CD4-positive, alpha-beta memory T cell (primary cell): Measurements from ENCODE around the gene LINGO3. TPM values are rescaled to one million over a fixed set of nuclear protein-coding genes. Genes with fewer than 3 reads are reported as not detected.

Source experiments
- CTCF ChIA-PET: fragments of 350-600 bp; sonication (Branson Sonifier 250); formaldehyde crosslinking; loops from one replicate; lab custom pipeline; 2021; ENCODE audit warnings: inconsistent platforms; ENCODE audit not compliant: partially characterized antibody; lab: Charles Lee
- POLR2A ChIA-PET: fragments of 350-600 bp; sonication (Branson Sonifier 250); formaldehyde crosslinking; loops from one replicate; lab custom pipeline; 2021; ENCODE audit not compliant: partially characterized antibody; lab: Charles Lee
- DNase-seq, 5 donors: peaks; one replicate each; pipeline versions ENCODE4 v3.0.0 to v3.0.0-alpha.2; 2020 to 2022; ENCODE audit warnings: mixed read lengths in 1 of 5
- H3K27ac ChIP-seq: one replicate; pipeline ENCODE4 v1.7.0; 2013; ENCODE audit warnings: low read depth, low read length
- H3K27me3 ChIP-seq: 2 replicates; pipeline ENCODE4 v1.7.0; 2013; ENCODE audit warnings: mild to moderate bottlenecking, low read length, moderate library complexity; ENCODE audit not compliant: insufficient read depth
- H3K36me3 ChIP-seq: 2 replicates; pipeline ENCODE4 v1.7.0; 2013; ENCODE audit warnings: mild to moderate bottlenecking, low read length, moderate library complexity; ENCODE audit not compliant: insufficient read depth
- H3K4me1 ChIP-seq: 2 replicates; pipeline ENCODE4 v1.7.0; 2013; ENCODE audit warnings: mild to moderate bottlenecking, low read length, moderate library complexity; ENCODE audit not compliant: insufficient read depth
- H3K4me3 ChIP-seq, 2 donors: one replicate each; pipeline ENCODE4 v1.7.0; 2013; ENCODE audit warnings: low read length in 2 of 2, mild to moderate bottlenecking in 1 of 2
- H3K9me3 ChIP-seq, 2 donors: one replicate each; pipeline ENCODE4 v1.7.0; 2013; ENCODE audit warnings: low read length in 2 of 2, control low read depth in 1 of 2; ENCODE audit not compliant: control insufficient read depth in 1 of 2
- H3K27ac Mint-ChIP-seq, 7 donors: one replicate each; pipeline ENCODE4 v1.8.0; 2020 to 2021; ENCODE audit warnings: mixed read lengths in 7 of 7, mild to moderate bottlenecking in 6 of 7, inconsistent platforms in 3 of 7, moderate library complexity in 3 of 7
- H3K27me3 Mint-ChIP-seq, 2 donors: one replicate each; pipeline ENCODE4 v1.8.0; 2020 to 2021; ENCODE audit warnings: mixed read lengths in 2 of 2
- H3K36me3 Mint-ChIP-seq, 2 donors: one replicate each; pipeline ENCODE4 v1.8.0; 2020 to 2021; ENCODE audit warnings: mixed read lengths in 2 of 2, inconsistent platforms in 1 of 2, mild to moderate bottlenecking in 1 of 2
- H3K4me1 Mint-ChIP-seq, 4 donors: one replicate each; pipeline ENCODE4 v1.8.0; 2020 to 2021; ENCODE audit warnings: mixed read lengths in 4 of 4, mild to moderate bottlenecking in 1 of 4
- H3K4me3 Mint-ChIP-seq, 8 donors: one replicate each; pipeline ENCODE4 v1.8.0; 2020 to 2021; ENCODE audit warnings: mixed read lengths in 8 of 8, mild to moderate bottlenecking in 7 of 8, moderate library complexity in 6 of 8, inconsistent platforms in 3 of 8
- H3K9me3 Mint-ChIP-seq, 8 donors: one replicate each; pipeline ENCODE4 v1.8.0; 2020 to 2021; ENCODE audit warnings: mixed read lengths in 8 of 8, mild to moderate bottlenecking in 5 of 8, inconsistent platforms in 3 of 8, moderate library complexity in 1 of 8
- intact Hi-C: fragments of 100-400 bp; cut with micrococcal nuclease; formaldehyde crosslinking; loops from one replicate; pipeline ENCODE4 v1.15.1; 2023
- polyA plus RNA-seq, 2 donors: library from polyadenylated mRNA; unstranded; fragments of 300-500 nt; fragmentation: Illumina TruSeq; gene quantifications; one replicate each; pipeline ENCODE4 v1.2.3, GENCODE V29; 2021
- total RNA-seq, 2 experiments: library from RNA; stranded (reverse); gene quantifications; one replicate each; pipeline ENCODE4 v1.2.3, GENCODE V29; 2021

Gene LINGO3
- total and polyA plus RNA-seq, 4 experiments from 2014 or later = 0.46 to 7.1 (median 0.74) TPM

DNA sequence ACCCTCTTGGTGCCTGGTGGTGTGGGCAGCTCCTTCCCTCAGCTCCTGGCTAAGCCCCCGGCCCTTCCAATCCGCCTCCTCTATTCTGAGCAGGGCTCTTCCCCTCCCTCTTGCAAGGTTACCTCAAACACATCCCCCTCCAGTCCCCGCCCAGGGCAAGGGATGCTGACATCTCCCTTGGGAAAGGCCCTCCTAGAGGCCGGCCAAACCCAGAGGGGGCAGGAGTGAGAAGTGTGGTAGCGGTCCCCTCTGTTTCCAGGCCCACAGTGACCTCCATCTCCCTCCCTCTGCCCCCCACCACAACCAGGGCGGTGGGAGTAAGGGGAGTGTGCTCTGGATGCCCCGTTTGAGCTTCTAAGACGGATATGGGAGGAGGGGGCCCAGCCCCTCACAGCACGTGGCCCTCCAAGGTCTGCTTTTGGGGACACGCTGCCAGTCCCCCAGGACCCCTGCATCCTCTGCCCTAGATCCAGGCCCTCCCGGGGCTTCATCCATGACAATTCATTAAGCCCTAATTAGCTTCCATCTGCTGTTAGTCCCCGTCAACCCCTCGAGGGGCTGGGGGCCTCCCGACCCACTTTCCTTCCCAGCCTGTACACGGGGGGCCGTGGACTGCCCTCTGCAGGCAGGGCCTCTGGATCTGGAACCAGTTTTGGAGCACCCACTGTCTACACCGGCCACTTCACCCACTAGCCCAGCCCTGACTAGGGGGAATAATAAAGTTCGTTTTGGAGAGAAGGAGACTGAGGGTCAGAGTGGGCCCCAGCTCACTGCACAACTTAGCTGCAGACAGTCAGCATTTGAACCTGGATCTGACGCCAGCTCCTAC, 2.3 kb downstream of the LINGO3 start:
- H3K36me3 ChIP-seq = no peaks in the 10 kb centered on the region
- ChIA-PET CTCF (no interaction called here), POLR2A (interaction anchor here (1.1 kb wide), 1 partner anchor 23 kb away, joined by 3 read pairs; the partner anchor contains the start of gene PEAK3)
- no peaks in the 10 kb centered on the region for H3K9me3 ChIP-seq
- intact Hi-C loops = no loop called here
- peaks cover 27% of the 10 kb centered on the region for H3K27me3 ChIP-seq
- peaks cover 20 to 32% of the 10 kb centered on the region in 2 donors for H3K27me3 Mint-ChIP-seq
- H3K27ac Mint-ChIP-seq = peak overlapping the region in 1 of 7 donors; percentile 60
- H3K9me3 Mint-ChIP-seq = peaks cover 0 to 4% (median 0%) of the 10 kb centered on the region in 8 donors
- H3K36me3 Mint-ChIP-seq = no peaks in the 10 kb centered on the region
- no peak overlapping the region for H3K4me3 ChIP-seq
- H3K4me3 Mint-ChIP-seq = peak overlapping the region in 1 of 8 donors; percentile 16
- H3K27ac ChIP-seq = no peak overlapping the region
- DNase-seq = no peak
- H3K4me1 Mint-ChIP-seq = peaks cover 4 to 23% (median 13%) of the 10 kb centered on the region in 4 donors
- H3K4me1 ChIP-seq = peaks cover 12% of the 10 kb centered on the region

- H3K9me3 Mint-ChIP-seq = peaks cover 0 to 2% (median 0%) of the 10 kb centered on the region in 8 donors
- Histone ChIP-seq H3K36me3 (no peaks in the 10 kb centered on the region), H3K27ac (no peak overlapping the region), H3K27me3 (peaks cover 21% of the 10 kb centered on the region), H3K9me3 (no peaks in the 10 kb centered on the region), H3K4me3 (no peak overlapping the region), H3K4me1 (peaks cover 10% of the 10 kb centered on the region)
- intact Hi-C loops = no loop called here
- ChIA-PET CTCF (no interaction called here), POLR2A (interaction anchor here (1.1 to 2.1 kb wide), 3 partner anchors 12 to 28 kb away, joined by 3 to 10 read pairs (median 4); no protein-coding TSS in a partner anchor)
- H3K4me3 Mint-ChIP-seq = peak overlapping the region in 4 of 8 donors; percentile 53 to 80 (median 75)
- H3K4me1 Mint-ChIP-seq = peaks cover 2 to 19% (median 9%) of the 10 kb centered on the region in 4 donors
- peak overlapping the region in 1 of 7 donors; percentile 57 for H3K27ac Mint-ChIP-seq
- no peak for DNase-seq
- no peaks in the 10 kb centered on the region for H3K36me3 Mint-ChIP-seq
- peaks cover 10 to 24% of the 10 kb centered on the region in 2 donors for H3K27me3 Mint-ChIP-seq
Observed at GRCh38 chr19:2303211-2303798, 4.6 kb downstream of the LINGO3 start.

GRCh38 chr19:2302319-2303210, 5.4 kb downstream of the LINGO3 start:
- Mint-ChIP-seq H3K27me3 (peaks cover 10 to 24% of the 10 kb centered on the region in 2 donors), H3K27ac (peak overlapping the region in 1 of 7 donors; percentile 57), H3K4me1 (peaks cover 2 to 19% (median 9%) of the 10 kb centered on the region in 4 donors), H3K9me3 (peaks cover 0 to 2% (median 0%) of the 10 kb centered on the region in 8 donors), H3K36me3 (no peaks in the 10 kb centered on the region), H3K4me3 (peak overlapping the region in 7 of 8 donors; percentile 48 to 80 (median 65))
- Histone ChIP-seq H3K9me3 (no peaks in the 10 kb centered on the region), H3K36me3 (no peaks in the 10 kb centered on the region), H3K27me3 (peaks cover 19% of the 10 kb centered on the region), H3K27ac (no peak overlapping the region), H3K4me1 (peaks cover 9% of the 10 kb centered on the region), H3K4me3 (no peak overlapping the region)
- peak in 1 of 5 donors; percentile 21 for DNase-seq
- ChIA-PET POLR2A (interaction anchor here (0.9 to 2.1 kb wide), 7 partner anchors 11 to 67 kb away, joined by 3 to 10 read pairs (median 4); partner anchors contain the start of genes LSM7 and PLEKHJ1), CTCF (no interaction called here)
- intact Hi-C loops = no loop called here

DNA sequence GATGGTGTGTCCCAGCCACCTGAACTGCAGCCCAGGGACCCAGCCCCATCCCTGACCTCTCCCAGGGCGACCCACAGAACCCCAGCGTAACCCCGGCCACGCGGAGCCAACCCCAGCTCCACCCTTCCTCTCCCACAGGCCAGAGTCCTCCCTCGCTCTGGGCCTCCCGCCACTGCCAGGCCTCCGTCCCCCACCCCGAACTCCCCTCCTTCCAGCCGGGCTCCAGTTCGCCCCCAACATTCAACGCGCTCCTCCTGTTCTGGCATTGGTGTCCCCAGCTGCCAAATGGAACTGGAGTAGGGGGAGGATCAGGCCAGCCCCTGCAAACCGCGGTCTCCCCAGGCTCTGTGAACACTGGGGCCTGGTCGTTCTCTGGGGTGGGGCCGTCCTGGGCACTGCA, 7.4 kb downstream of the LINGO3 start:
- H3K4me3 ChIP-seq = no peak overlapping the region
- Mint-ChIP-seq H3K36me3 (no peaks in the 10 kb centered on the region), H3K9me3 (peaks cover 0 to 2% (median 0%) of the 10 kb centered on the region in 8 donors), H3K4me3 (no peak overlapping the region), H3K4me1 (peaks cover 2 to 15% (median 9%) of the 10 kb centered on the region in 4 donors), H3K27me3 (peaks cover 10 to 19% of the 10 kb centered on the region in 2 donors), H3K27ac (peak overlapping the region in 1 of 7 donors; percentile 15)
- H3K27ac ChIP-seq = no peak overlapping the region
- POLR2A ChIA-PET = interaction anchor here (0.7 to 1.2 kb wide), 2 partner anchors 12 to 18 kb away, joined by 3 read pairs; no protein-coding TSS in a partner anchor
- no peaks in the 10 kb centered on the region for H3K36me3 ChIP-seq
- no peak for DNase-seq
- peaks cover 9% of the 10 kb centered on the region for H3K4me1 ChIP-seq
- CTCF ChIA-PET = interaction anchor here (0.7 kb wide), 1 partner anchor 120 kb away, joined by 3 read pairs; no protein-coding TSS in a partner anchor
- peaks cover 11% of the 10 kb centered on the region for H3K27me3 ChIP-seq
- H3K9me3 ChIP-seq = no peaks in the 10 kb centered on the region
- intact Hi-C loops = no loop called here

DNA sequence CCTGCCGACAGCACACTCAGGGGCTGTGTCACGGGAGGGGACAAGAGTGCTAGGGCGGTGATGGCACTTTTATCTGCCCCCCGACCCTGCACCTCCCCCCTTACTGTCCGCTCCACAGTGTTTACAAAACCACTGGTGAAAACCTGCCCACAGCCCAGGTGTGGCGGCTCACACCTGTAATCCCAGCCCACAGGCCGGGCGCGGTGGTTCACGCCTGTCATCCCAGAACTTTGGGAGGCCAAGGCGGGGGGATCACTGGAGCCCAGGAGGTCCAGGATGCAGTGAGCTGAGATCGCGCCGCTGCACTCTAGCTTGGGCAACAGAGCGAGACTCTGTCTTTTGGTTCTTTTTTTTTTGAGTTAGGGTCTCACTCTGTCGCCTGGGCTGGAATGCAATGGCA, 11.8 kb downstream of the LINGO3 start:
- ChIA-PET CTCF (interaction anchor here (0.8 kb wide), 1 partner anchor 13 kb away, joined by 3 read pairs; no protein-coding TSS in a partner anchor), POLR2A (interaction anchor here (1.1 to 1.5 kb wide), 3 partner anchors 14 to 245 kb away, joined by 3 to 5 read pairs (median 3); partner anchors contain the start of genes MKNK2 and PEAK3)
- no peak overlapping the region for H3K4me3 ChIP-seq

GRCh38 chr19:2294687-2295335, 13.1 kb downstream of the LINGO3 start:
- Histone ChIP-seq H3K9me3 (no peaks in the 10 kb centered on the region), H3K4me3 (no peak overlapping the region), H3K4me1 (peaks cover 10% of the 10 kb centered on the region), H3K27ac (no peak overlapping the region), H3K27me3 (no peaks in the 10 kb centered on the region), H3K36me3 (no peaks in the 10 kb centered on the region)
- DNase-seq = no peak
- intact Hi-C loops = loop anchor here (5.0 kb wide), 1 partner anchor 32 kb away; the partner anchor contains the start of genes LSM7 and SPPL2B
- CTCF ChIA-PET = no interaction called here
- POLR2A ChIA-PET = interaction anchor here (1.0 to 1.5 kb wide), 5 partner anchors 22 to 45 kb away, joined by 3 to 5 read pairs (median 4); no protein-coding TSS in a partner anchor
- peaks cover 3 to 24% (median 12%) of the 10 kb centered on the region in 4 donors for H3K4me1 Mint-ChIP-seq
- no peaks in the 10 kb centered on the region for H3K9me3 Mint-ChIP-seq
- peaks cover 0 to 10% of the 10 kb centered on the region in 2 donors for H3K36me3 Mint-ChIP-seq
- peak overlapping the region in 1 of 7 donors; percentile 54 for H3K27ac Mint-ChIP-seq
- no peaks in the 10 kb centered on the region for H3K27me3 Mint-ChIP-seq
- H3K4me3 Mint-ChIP-seq = peak overlapping the region in 1 of 8 donors; percentile 39

More for the DNA sequence above, 11.8 kb downstream of the LINGO3 start:
- intact Hi-C loops = no loop called here
- Histone ChIP-seq H3K27ac (no peak overlapping the region), H3K36me3 (no peaks in the 10 kb centered on the region), H3K27me3 (no peaks in the 10 kb centered on the region), H3K9me3 (no peaks in the 10 kb centered on the region), H3K4me1 (peaks cover 3% of the 10 kb centered on the region)
- Mint-ChIP-seq H3K27ac (peak overlapping the region in 1 of 7 donors; percentile 13), H3K4me1 (peaks cover 3 to 22% (median 9%) of the 10 kb centered on the region in 4 donors), H3K36me3 (peaks cover 0 to 10% of the 10 kb centered on the region in 2 donors), H3K27me3 (peaks cover 0 to under 1% of the 10 kb centered on the region in 2 donors), H3K4me3 (no peak overlapping the region), H3K9me3 (no peaks in the 10 kb centered on the region)
- no peak for DNase-seq
